Measurements from ENCODE around the gene MZB1. TPM values are rescaled to one million over a fixed set of nuclear protein-coding genes. Genes with fewer than 3 reads are reported as not detected.
"Not testable (repeated sequence)": the region's sequence is repeated elsewhere in the genome, so short reads cannot be mapped to it uniquely, and the experiment has no call there.

MZB1 gene
- total and polyA plus RNA-seq, 5 donors from 2014 or later, result 0.39 to 2.2 (median 1.6) TPM

GRCh38 chr5:139388198-139388821 is 1.4 kb downstream of the MZB1 start:
- peaks cover 51% of the 10 kb centered on the region for H3K4me1 ChIP-seq (ENCODE audit: control insufficient read depth, insufficient read depth, low read length, poor library complexity, severe bottlenecking)
- ATAC-seq (ENCODE audit: low read depth in 2 of 2) (no peak), DNase-seq (peak in 1 of 3 donors; percentile 28)
- H3K36me3 ChIP-seq (ENCODE audit: control insufficient read depth, insufficient read depth, low read length), result no peaks in the 10 kb centered on the region
- H3K27me3 ChIP-seq (ENCODE audit: control insufficient read depth, insufficient read depth, low read length), result no peaks in the 10 kb centered on the region
- Mint-ChIP-seq H3K4me3 (peak overlapping the region in 2 of 4 donors; percentile 27 to 49), H3K27me3 (no peaks in the 10 kb centered on the region), H3K36me3 (no peaks in the 10 kb centered on the region), H3K4me1 (peaks cover 0 to 73% (median 40%) of the 10 kb centered on the region in 4 donors), H3K9me3 (peaks cover 0 to 1% (median 0%) of the 10 kb centered on the region in 7 donors), H3K27ac (peak overlapping the region in 1 of 3 donors; percentile 32)
- H3K9me3 ChIP-seq (ENCODE audit: control insufficient read depth in 2 of 2, low read length in 2 of 2), result no peaks in the 10 kb centered on the region
- H3K4me3 ChIP-seq (ENCODE audit: low read depth, low read length), result no peak overlapping the region
- no peak overlapping the region for H3K27ac ChIP-seq (ENCODE audit: insufficient read depth, low read length, poor library complexity, severe bottlenecking)

- no peaks in the 10 kb centered on the region for H3K9me3 ChIP-seq (ENCODE audit: control insufficient read depth in 2 of 2, low read length in 2 of 2)
- Mint-ChIP-seq H3K36me3 (no peaks in the 10 kb centered on the region), H3K4me3 (peak overlapping the region in 1 of 4 donors; percentile 49), H3K27me3 (no peaks in the 10 kb centered on the region), H3K4me1 (peaks cover 0 to 68% (median 38%) of the 10 kb centered on the region in 4 donors), H3K9me3 (peaks cover 0 to 1% (median 0%) of the 10 kb centered on the region in 7 donors), H3K27ac (peak overlapping the region in 1 of 3 donors; percentile 32)
- H3K4me1 ChIP-seq (ENCODE audit: control insufficient read depth, insufficient read depth, low read length, poor library complexity, severe bottlenecking), result peaks cover 47% of the 10 kb centered on the region
- no peak overlapping the region for H3K27ac ChIP-seq (ENCODE audit: insufficient read depth, low read length, poor library complexity, severe bottlenecking)
- no peak for DNase-seq
- H3K27me3 ChIP-seq (ENCODE audit: control insufficient read depth, insufficient read depth, low read length), result no peaks in the 10 kb centered on the region
- ATAC-seq (ENCODE audit: low read depth in 2 of 2), result no peak
- H3K4me3 ChIP-seq (ENCODE audit: low read depth, low read length), result no peak overlapping the region
- H3K36me3 ChIP-seq (ENCODE audit: control insufficient read depth, insufficient read depth, low read length), result no peaks in the 10 kb centered on the region
These were observed 2.0 kb downstream of the MZB1 start for GRCh38 chr5:139387611-139388197.

- H3K27ac ChIP-seq (ENCODE audit: insufficient read depth, low read length, poor library complexity, severe bottlenecking); H3K27me3 ChIP-seq (ENCODE audit: control insufficient read depth, insufficient read depth, low read length); H3K27me3 Mint-ChIP-seq; H3K4me3 ChIP-seq (ENCODE audit: low read depth, low read length); H3K9me3 Mint-ChIP-seq; ATAC-seq (ENCODE audit: low read depth in 2 of 2); H3K36me3 ChIP-seq (ENCODE audit: control insufficient read depth, insufficient read depth, low read length); H3K9me3 ChIP-seq (ENCODE audit: control insufficient read depth in 2 of 2, low read length in 2 of 2); DNase-seq; H3K36me3 Mint-ChIP-seq: not testable (repeated sequence)
- Mint-ChIP-seq H3K4me1 (peaks cover 0 to 66% (median 37%) of the 10 kb centered on the region in 4 donors), H3K4me3 (peak overlapping the region in 1 of 4 donors; percentile 72), H3K27ac (peak overlapping the region in 2 of 3 donors; percentile 96 to 97)
- H3K4me1 ChIP-seq (ENCODE audit: control insufficient read depth, insufficient read depth, low read length, poor library complexity, severe bottlenecking), result peaks cover 40% of the 10 kb centered on the region
These were observed 2.8 kb downstream of the MZB1 start for GRCh38 chr5:139386956-139387355.

GRCh38 chr5:139386050-139386438 is 3.7 kb downstream of the MZB1 start:
- H3K27ac ChIP-seq (ENCODE audit: insufficient read depth, low read length, poor library complexity, severe bottlenecking), result no peak overlapping the region
- no peaks in the 10 kb centered on the region for H3K36me3 Mint-ChIP-seq
- peaks cover 0 to 1% (median 0%) of the 10 kb centered on the region in 7 donors for H3K9me3 Mint-ChIP-seq
- ATAC-seq (ENCODE audit: low read depth in 2 of 2), result no peak
- H3K27me3 Mint-ChIP-seq, result no peaks in the 10 kb centered on the region
- H3K27ac Mint-ChIP-seq, result peak overlapping the region; percentile 29 to 97 (median 84)
- H3K4me1 Mint-ChIP-seq, result peaks cover 0 to 57% (median 30%) of the 10 kb centered on the region in 4 donors
- no peak for DNase-seq
- H3K27me3 ChIP-seq (ENCODE audit: control insufficient read depth, insufficient read depth, low read length), result no peaks in the 10 kb centered on the region
- peak overlapping the region; percentile 39 to 96 (median 80) for H3K4me3 Mint-ChIP-seq
- H3K9me3 ChIP-seq (ENCODE audit: control insufficient read depth in 2 of 2, low read length in 2 of 2), result no peaks in the 10 kb centered on the region
- peaks cover 31% of the 10 kb centered on the region for H3K4me1 ChIP-seq (ENCODE audit: control insufficient read depth, insufficient read depth, low read length, poor library complexity, severe bottlenecking)
- no peak overlapping the region for H3K4me3 ChIP-seq (ENCODE audit: low read depth, low read length)
- no peaks in the 10 kb centered on the region for H3K36me3 ChIP-seq (ENCODE audit: control insufficient read depth, insufficient read depth, low read length)

- no peaks in the 10 kb centered on the region for H3K36me3 Mint-ChIP-seq
These were observed 4.4 kb downstream of the MZB1 start for GRCh38 chr5:139385061-139386049.

GRCh38 chr5:139384591-139385051 is 5.1 kb downstream of the MZB1 start:
- no peak for DNase-seq
- Mint-ChIP-seq H3K27me3 (no peaks in the 10 kb centered on the region), H3K4me3 (peak overlapping the region; percentile 72 to 96 (median 84)), H3K9me3 (peaks cover 0 to 1% (median 0%) of the 10 kb centered on the region in 7 donors), H3K36me3 (no peaks in the 10 kb centered on the region), H3K4me1 (peaks cover 0 to 43% (median 24%) of the 10 kb centered on the region in 4 donors), H3K27ac (peak overlapping the region; percentile 84 to 97 (median 97))
- Histone ChIP-seq H3K4me1 (ENCODE audit: control insufficient read depth, insufficient read depth, low read length, poor library complexity, severe bottlenecking) (peaks cover 17% of the 10 kb centered on the region), H3K36me3 (ENCODE audit: control insufficient read depth, insufficient read depth, low read length) (no peaks in the 10 kb centered on the region), H3K4me3 (ENCODE audit: low read depth, low read length) (peak overlapping the region; percentile 80), H3K27me3 (ENCODE audit: control insufficient read depth, insufficient read depth, low read length) (no peaks in the 10 kb centered on the region), H3K9me3 (ENCODE audit: control insufficient read depth in 2 of 2, low read length in 2 of 2) (no peaks in the 10 kb centered on the region), H3K27ac (ENCODE audit: insufficient read depth, low read length, poor library complexity, severe bottlenecking) (peak overlapping the region; percentile 76)
- ATAC-seq (ENCODE audit: low read depth in 2 of 2), result no peak

More at GRCh38 chr5:139385061-139386049, 4.4 kb downstream of the MZB1 start:
- DNase-seq (peak in 1 of 3 donors; percentile 68), ATAC-seq (ENCODE audit: low read depth in 2 of 2) (peak in 1 of 2 donors; percentile 15)
- no peaks in the 10 kb centered on the region for H3K27me3 Mint-ChIP-seq
- no peaks in the 10 kb centered on the region for H3K27me3 ChIP-seq (ENCODE audit: control insufficient read depth, insufficient read depth, low read length)
- peak overlapping the region; percentile 72 to 96 (median 84) for H3K4me3 Mint-ChIP-seq
- peak overlapping the region; percentile 84 to 97 (median 97) for H3K27ac Mint-ChIP-seq
- peaks cover 0 to 1% (median 0%) of the 10 kb centered on the region in 7 donors for H3K9me3 Mint-ChIP-seq
- H3K4me1 ChIP-seq (ENCODE audit: control insufficient read depth, insufficient read depth, low read length, poor library complexity, severe bottlenecking), result peaks cover 24% of the 10 kb centered on the region
- peak overlapping the region; percentile 76 for H3K27ac ChIP-seq (ENCODE audit: insufficient read depth, low read length, poor library complexity, severe bottlenecking)
- H3K4me3 ChIP-seq (ENCODE audit: low read depth, low read length), result peak overlapping the region; percentile 80
- peaks cover 0 to 50% (median 29%) of the 10 kb centered on the region in 4 donors for H3K4me1 Mint-ChIP-seq
- no peaks in the 10 kb centered on the region for H3K9me3 ChIP-seq (ENCODE audit: control insufficient read depth in 2 of 2, low read length in 2 of 2)
- no peaks in the 10 kb centered on the region for H3K36me3 ChIP-seq (ENCODE audit: control insufficient read depth, insufficient read depth, low read length)

GRCh38 chr5:139383993-139384590 is 5.6 kb downstream of the MZB1 start:
- peak overlapping the region in 3 of 4 donors; percentile 47 to 69 (median 47) for H3K4me3 Mint-ChIP-seq
- peaks cover 0 to 1% (median 0%) of the 10 kb centered on the region in 7 donors for H3K9me3 Mint-ChIP-seq
- no peaks in the 10 kb centered on the region for H3K27me3 Mint-ChIP-seq
- peak overlapping the region; percentile 84 to 97 (median 97) for H3K27ac Mint-ChIP-seq
- H3K27ac ChIP-seq (ENCODE audit: insufficient read depth, low read length, poor library complexity, severe bottlenecking), result peak overlapping the region; percentile 76
- no peaks in the 10 kb centered on the region for H3K36me3 ChIP-seq (ENCODE audit: control insufficient read depth, insufficient read depth, low read length)
- H3K36me3 Mint-ChIP-seq, result no peaks in the 10 kb centered on the region
- DNase-seq (no peak), ATAC-seq (ENCODE audit: low read depth in 2 of 2) (no peak)
- H3K27me3 ChIP-seq (ENCODE audit: control insufficient read depth, insufficient read depth, low read length), result no peaks in the 10 kb centered on the region
- peaks cover 0 to 38% (median 24%) of the 10 kb centered on the region in 4 donors for H3K4me1 Mint-ChIP-seq
- H3K9me3 ChIP-seq (ENCODE audit: control insufficient read depth in 2 of 2, low read length in 2 of 2), result no peaks in the 10 kb centered on the region
- peaks cover 11% of the 10 kb centered on the region for H3K4me1 ChIP-seq (ENCODE audit: control insufficient read depth, insufficient read depth, low read length, poor library complexity, severe bottlenecking)
- H3K4me3 ChIP-seq (ENCODE audit: low read depth, low read length), result no peak overlapping the region

All from CD4-positive, CD25-positive, alpha-beta regulatory T cell (primary cell).